Muscle of leg (tissue), 11 donors: ENCODE data around the gene PNPLA6. TPM values are rescaled to one million over a fixed set of nuclear protein-coding genes. Genes with fewer than 3 reads are reported as not detected.

Source experiments
- DNase-seq: peaks from one replicate; pipeline ENCODE4 v3.0.0; 2013
- H3K27ac ChIP-seq: one replicate; pipeline ENCODE4 v1.5.1; 2013; ENCODE audit warnings: mild to moderate bottlenecking, low read length, control low read depth
- H3K27me3 ChIP-seq: one replicate; pipeline ENCODE4 v1.6.1; 2013; ENCODE audit warnings: low read length; ENCODE audit not compliant: control insufficient read depth, insufficient read depth
- H3K36me3 ChIP-seq: one replicate; pipeline ENCODE4 v1.6.1; 2013; ENCODE audit warnings: low read length; ENCODE audit not compliant: control insufficient read depth, insufficient read depth
- H3K4me1 ChIP-seq: one replicate; pipeline ENCODE4 v1.6.1; 2013; ENCODE audit warnings: low read length; ENCODE audit not compliant: control insufficient read depth, insufficient read depth
- H3K4me3 ChIP-seq: one replicate; pipeline ENCODE4 v1.5.1; 2013; ENCODE audit warnings: low read length, control low read depth
- H3K9me3 ChIP-seq: replicated peaks from 2 replicates; pipeline ENCODE4 v1.6.1; 2013; ENCODE audit warnings: low read depth, low read length; ENCODE audit not compliant: control insufficient read depth
- WGBS: methylation state at CpG from one replicate; pipeline ENCODE4 v1.1.5; 2013; ENCODE audit warnings: missing lambda C conversion rate; ENCODE audit not compliant: insufficient coverage; 5-methylcytosine and 5-hydroxymethylcytosine counted together
- polyA plus RNA-seq, 8 donors: library from polyadenylated mRNA; unstranded; fragments of 120-200 nt; gene quantifications; one replicate each; pipeline versions ENCODE4 v1.2.1 to v1.2.3, GENCODE V29; 2013; ENCODE audit warnings: inconsistent platforms in 1 of 8, low replicate concordance in 1 of 8; ENCODE audit not compliant: insufficient read length in 8 of 8, insufficient read depth in 1 of 8
- total RNA-seq: library from RNA; stranded (reverse); fragments of 120-200 nt; gene quantifications from one replicate; pipeline ENCODE4 v1.2.4, GENCODE V29; 2013

The PNPLA6 gene
- total and polyA plus RNA-seq, 9 donors: 21.9 to 34.9 (median 28.1) TPM

DNA sequence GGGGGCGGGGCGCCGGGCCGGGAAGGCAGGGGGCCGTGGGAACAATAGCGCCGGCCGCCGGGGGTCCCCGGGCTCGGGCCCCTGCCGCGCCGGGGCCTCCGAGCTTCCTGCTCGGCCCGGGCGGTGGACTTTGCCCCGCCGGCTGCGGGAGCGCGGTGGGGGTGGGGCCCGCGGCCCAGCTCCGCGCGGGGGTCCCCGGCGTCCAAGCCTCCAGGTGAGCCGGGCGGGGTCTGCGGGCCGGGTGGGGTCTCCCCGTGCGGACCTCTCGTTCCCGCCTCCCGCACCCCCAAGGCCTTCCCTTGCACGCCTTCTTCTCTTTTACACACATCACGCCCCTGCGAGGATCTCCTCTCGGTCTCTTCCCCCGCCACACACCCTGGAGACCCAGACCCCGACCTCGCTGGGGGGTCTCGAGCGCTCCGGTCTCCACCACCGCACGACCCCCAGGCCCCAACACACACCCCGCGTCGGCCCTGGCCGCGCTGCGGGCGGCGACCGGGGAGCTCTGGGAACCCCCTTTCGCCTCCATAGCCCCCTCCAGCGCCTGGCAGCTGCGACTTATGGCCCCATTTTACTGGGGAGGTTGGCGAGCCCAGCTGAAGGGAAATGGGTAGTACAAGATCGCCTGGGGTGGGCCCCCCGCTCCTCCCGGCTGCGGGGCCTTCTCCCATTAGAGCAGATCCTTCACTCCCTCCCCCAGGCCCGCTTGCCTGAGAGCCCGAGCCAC lies 60.9 kb downstream of the PNPLA6 start:
- H3K27me3 ChIP-seq: peaks cover 42% of the 10 kb centered on the region
- WGBS: under 1% methylated on average over 48 of the region's 70 CpGs

DNA sequence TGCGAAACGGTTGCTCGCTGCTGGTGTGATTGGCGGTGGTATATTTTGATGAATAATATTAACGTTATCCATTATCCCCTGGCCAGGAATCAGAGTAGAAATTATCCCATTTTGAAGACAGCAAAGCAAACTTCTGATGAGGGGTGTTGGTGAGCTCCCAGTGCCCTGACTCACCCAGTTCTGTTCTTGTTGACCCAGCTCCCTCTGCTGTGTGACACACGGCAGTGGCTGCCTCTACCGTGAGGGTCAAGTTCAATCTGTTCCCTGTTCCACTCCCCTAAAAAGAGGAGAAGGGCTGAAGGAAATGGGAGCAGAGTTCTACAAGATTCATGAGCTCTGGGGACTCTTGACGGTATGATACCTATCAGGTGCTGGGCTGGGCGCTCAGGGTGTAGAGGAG lies 62.2 kb downstream of the PNPLA6 start:
- no peaks in the 10 kb centered on the region for H3K36me3 ChIP-seq
- H3K4me1 ChIP-seq: no peaks in the 10 kb centered on the region
- no peak for DNase-seq
- H3K27ac ChIP-seq: no peak overlapping the region
- H3K27me3 ChIP-seq: peaks cover 42% of the 10 kb centered on the region
- no peaks in the 10 kb centered on the region for H3K9me3 ChIP-seq
- 72% methylated on average over 2 of the region's 9 CpGs for WGBS
- no peak overlapping the region for H3K4me3 ChIP-seq

More for the DNA sequence above, 60.9 kb downstream of the PNPLA6 start:
- Histone ChIP-seq H3K4me3 (no peak overlapping the region), H3K36me3 (no peaks in the 10 kb centered on the region), H3K27ac (no peak overlapping the region), H3K4me1 (no peaks in the 10 kb centered on the region), H3K9me3 (no peaks in the 10 kb centered on the region)
- no peak for DNase-seq

DNA sequence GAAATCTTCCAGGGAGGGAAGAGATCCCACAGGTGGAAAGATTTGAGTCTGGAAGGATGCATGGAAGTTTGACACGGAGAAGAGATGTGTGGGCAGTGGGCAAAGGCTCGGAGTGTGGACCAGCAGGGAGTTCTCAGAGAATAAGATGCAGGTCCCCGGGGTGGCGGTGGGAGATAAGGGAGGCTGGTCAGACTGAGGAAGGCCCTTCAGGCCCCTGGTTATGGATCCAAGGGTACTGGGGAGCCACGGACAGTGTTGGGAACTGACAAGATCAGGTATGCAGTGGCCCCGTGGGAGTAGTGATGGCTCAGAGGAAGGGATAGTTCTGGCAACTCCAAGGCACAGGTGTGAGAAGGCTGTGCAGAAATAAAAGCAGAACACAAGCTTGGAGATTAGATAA lies 62.7 kb downstream of the PNPLA6 start:
- Histone ChIP-seq H3K4me3 (no peak overlapping the region), H3K4me1 (no peaks in the 10 kb centered on the region), H3K27me3 (peaks cover 42% of the 10 kb centered on the region), H3K27ac (no peak overlapping the region), H3K9me3 (no peaks in the 10 kb centered on the region), H3K36me3 (no peaks in the 10 kb centered on the region)
- 58% methylated on average over 6 of the region's 6 CpGs for WGBS
- no peak for DNase-seq

DNA sequence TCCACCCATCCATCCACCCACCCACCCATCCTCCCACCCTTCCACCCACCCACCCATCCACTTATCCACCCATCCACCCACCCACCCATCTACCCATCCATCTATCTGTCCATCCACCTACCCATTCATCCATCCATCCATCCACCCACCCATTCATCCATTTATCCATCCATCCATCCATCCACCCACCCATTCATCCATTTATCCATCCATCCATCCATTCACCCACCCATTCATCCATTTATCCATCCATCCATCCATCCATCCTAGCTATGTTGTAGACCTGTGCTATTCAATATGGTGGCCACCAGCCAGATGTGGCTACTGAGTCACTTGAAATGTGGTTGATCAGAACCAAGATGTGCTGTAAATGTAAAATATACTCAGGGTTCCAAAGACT lies 65.2 kb downstream of the PNPLA6 start:
- no peak for DNase-seq
- H3K27me3 ChIP-seq: peaks cover 24% of the 10 kb centered on the region
- no peaks in the 10 kb centered on the region for H3K9me3 ChIP-seq
- no peaks in the 10 kb centered on the region for H3K36me3 ChIP-seq
- H3K4me3 ChIP-seq: no peak overlapping the region
- H3K4me1 ChIP-seq: no peaks in the 10 kb centered on the region
- no peak overlapping the region for H3K27ac ChIP-seq

DNA sequence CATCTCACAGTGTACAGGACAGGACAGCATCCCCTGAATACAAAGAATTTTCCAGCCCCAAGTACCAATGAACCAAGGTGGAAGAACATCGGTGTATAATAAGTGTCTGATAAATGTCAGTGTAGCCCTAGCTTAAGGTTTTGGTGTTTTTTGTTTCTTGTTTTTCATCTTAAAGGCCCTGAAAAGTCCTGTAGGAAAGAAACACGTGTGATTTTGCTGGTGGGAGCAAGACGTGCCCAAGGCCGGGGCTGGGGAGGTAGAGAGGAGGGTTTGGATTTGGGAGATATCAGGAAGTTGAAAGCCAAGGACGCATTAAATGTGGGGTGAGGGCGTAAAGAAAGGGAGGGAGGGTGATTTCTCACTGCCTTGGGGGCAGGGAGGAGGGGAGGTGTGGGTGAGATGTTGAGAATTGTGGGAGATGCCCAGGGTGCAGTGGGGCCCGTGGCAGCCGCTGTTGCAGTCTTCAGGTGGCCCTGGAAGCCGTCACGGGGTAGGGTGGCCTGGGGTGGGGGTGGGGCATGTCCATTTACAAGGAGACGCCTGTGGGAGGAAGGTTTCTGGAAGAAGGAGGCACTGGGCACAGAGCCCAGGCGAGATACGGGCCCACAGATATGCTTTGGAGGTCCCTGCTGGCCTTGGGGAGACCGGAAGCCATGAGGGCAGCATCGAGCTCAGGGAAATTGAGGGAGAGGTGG lies 66.9 kb downstream of the PNPLA6 start:
- no peak for DNase-seq
- Histone ChIP-seq H3K27ac (no peak overlapping the region), H3K4me1 (no peaks in the 10 kb centered on the region), H3K9me3 (no peaks in the 10 kb centered on the region), H3K27me3 (peaks cover 12% of the 10 kb centered on the region), H3K36me3 (no peaks in the 10 kb centered on the region), H3K4me3 (no peak overlapping the region)
- WGBS: 32% methylated on average over 12 of the region's 15 CpGs

DNA sequence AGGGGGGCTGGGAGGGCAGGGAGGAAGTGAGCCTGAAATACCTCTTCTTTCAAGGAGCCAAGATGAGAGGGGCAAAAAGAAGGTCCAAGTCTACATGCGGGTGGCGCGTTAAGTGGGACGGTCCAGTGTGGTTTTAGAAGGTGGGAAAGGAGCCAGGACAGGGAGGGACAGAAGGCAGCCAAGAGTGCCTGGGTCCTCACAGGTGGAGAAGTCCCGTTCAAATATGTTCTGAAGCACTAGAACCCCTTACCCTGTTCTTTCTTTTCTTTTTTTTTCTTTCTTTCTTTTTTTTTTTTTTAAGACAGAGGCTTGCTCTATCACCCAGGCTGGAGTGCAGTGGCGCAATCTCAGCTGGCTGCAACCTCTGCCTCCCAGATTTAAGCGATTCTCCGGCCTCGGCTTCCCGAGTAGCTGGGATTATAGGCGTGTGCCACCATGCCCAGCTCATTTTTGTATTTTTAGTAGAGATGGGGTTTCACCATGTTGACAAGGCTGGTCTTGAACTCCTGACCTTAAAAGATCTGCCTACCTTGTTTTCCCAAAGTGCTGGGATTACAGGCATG lies 67.5 kb downstream of the PNPLA6 start:
- 81% methylated on average over 7 of the region's 11 CpGs for WGBS
- H3K36me3 ChIP-seq: no peaks in the 10 kb centered on the region
- H3K27me3 ChIP-seq: peaks cover 6% of the 10 kb centered on the region
- DNase-seq: no peak
- H3K27ac ChIP-seq: no peak overlapping the region
- no peak overlapping the region for H3K4me3 ChIP-seq
- no peaks in the 10 kb centered on the region for H3K9me3 ChIP-seq
- no peaks in the 10 kb centered on the region for H3K4me1 ChIP-seq

DNA sequence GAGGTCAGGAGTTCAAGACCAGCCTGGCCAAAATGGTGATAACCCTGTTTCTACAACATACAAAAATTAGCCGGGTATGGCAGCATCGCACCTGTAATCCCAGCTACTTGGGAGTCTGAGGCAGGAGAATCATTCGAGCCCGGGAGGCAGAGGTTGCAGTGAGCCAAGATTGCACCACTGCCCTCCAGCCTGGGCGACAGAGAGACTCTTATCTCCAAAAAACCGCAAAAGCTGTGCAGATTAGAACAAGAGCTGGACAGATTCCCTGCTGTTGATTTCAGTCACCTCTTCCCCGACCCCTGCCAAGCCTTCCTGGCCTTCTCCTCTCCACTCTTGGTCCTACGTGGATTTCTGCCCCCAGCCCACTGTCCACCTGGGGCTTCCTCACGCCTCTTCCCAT lies 68.4 kb downstream of the PNPLA6 start:
- H3K27ac ChIP-seq: no peak overlapping the region
- WGBS: 80% methylated on average over 9 of the region's 9 CpGs
- DNase-seq: no peak
- H3K27me3 ChIP-seq: no peaks in the 10 kb centered on the region
- H3K36me3 ChIP-seq: no peaks in the 10 kb centered on the region
- no peaks in the 10 kb centered on the region for H3K9me3 ChIP-seq
- H3K4me1 ChIP-seq: no peaks in the 10 kb centered on the region
- H3K4me3 ChIP-seq: no peak overlapping the region

DNA sequence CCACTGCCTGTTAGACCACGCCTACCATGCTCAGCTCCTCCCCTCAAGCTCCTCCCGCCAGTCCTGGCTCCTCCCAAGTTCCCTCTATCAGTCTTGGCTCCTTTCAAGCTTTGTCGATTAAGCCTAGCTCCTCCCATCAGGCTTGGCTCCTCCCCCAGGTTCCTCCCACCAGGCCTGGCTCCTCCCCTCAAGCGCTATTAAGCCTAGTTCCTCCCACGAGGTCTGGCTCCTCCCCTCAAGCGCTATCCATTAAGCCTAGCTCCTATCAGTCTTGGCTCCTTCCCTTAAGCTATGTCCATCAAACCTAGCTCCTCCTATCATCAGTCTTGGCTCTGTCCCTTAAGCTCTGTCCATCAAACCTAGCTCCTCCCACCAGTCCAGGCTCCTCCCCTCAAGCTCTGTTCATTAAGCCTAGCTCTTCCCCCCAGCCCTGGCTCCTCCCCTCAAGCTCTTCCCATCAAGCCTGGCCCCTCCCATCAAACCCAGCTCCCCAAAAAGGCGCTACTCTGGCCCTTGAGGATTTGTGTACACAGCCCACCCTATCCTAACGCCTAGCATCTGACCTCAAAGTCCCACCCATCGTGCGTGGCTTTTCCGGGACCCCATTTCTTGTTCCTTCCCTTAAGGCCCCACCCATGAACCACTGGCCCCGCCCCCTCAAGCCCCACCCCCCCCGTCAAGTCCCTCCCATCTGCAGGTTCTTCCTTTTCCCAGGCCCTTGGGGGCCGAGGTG lies 70.1 kb downstream of the PNPLA6 start:
- 77% methylated on average over 8 of the region's 14 CpGs for WGBS
- no peak overlapping the region for H3K4me3 ChIP-seq
- no peaks in the 10 kb centered on the region for H3K36me3 ChIP-seq
- no peak for DNase-seq
- no peaks in the 10 kb centered on the region for H3K27me3 ChIP-seq
- H3K4me1 ChIP-seq: no peaks in the 10 kb centered on the region
- no peaks in the 10 kb centered on the region for H3K9me3 ChIP-seq
- H3K27ac ChIP-seq: no peak overlapping the region

DNA sequence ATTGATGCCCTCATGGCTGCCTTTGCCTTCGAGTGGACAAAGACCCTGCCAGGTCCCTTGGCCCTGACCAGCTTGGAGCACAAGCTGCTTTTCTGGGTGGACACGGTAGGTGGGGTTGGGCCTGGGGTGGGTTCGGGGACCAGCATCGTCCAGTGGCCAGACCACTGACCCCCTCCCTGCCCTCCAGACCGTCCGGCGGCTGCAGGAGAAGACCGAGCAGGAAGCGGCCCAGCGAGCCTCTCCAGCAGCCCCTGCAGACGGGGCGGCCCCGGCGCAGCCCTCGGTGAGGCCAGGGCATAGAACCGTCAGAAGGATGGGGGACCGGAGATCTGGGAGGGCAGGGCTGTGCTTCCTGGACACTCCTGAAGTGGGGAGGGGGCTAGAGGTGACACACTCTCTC lies 70.8 kb downstream of the PNPLA6 start:
- DNase-seq: no peak
- WGBS: 82% methylated on average over 5 of the region's 17 CpGs
- no peaks in the 10 kb centered on the region for H3K9me3 ChIP-seq
- no peaks in the 10 kb centered on the region for H3K27me3 ChIP-seq
- no peaks in the 10 kb centered on the region for H3K36me3 ChIP-seq
- no peaks in the 10 kb centered on the region for H3K4me1 ChIP-seq
- H3K4me3 ChIP-seq: no peak overlapping the region
- H3K27ac ChIP-seq: no peak overlapping the region

DNA sequence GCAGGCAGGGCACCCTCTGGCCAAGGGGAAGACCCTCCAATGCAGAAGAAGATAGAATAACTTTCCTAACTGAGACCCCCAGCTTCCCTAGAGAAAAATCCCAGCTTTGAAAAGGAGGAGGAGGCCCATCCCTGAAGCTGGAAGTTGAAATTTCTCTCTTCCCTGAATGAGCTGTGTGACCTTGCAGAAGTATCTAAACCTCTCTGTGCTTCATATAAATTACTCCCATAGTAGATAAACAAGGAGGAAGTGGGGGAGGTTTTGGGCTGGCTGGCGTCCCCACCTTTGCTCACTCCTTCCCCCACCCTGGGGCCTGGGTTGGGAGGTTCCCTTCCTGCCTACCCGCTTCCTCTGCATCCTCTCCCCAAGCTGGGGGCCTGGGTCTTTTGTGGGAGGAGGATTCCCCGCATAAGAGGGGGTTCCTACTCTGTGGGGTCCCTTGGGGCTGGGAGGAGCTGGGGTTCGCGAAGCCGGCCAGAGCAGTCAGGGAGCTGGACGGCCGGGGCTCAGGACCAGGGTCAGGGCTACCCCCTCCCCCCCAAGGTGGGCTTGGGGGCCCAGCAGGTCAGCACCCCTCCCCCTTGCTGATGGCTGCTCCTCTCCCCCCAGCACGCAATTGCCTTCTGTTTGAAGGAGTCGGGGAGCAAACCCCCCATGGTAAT lies 71.8 kb downstream of the PNPLA6 start:
- no peaks in the 10 kb centered on the region for H3K9me3 ChIP-seq
- DNase-seq: no peak
- WGBS: no CpG with 5 or more reads among the region's 10 CpGs
- H3K36me3 ChIP-seq: no peaks in the 10 kb centered on the region
- H3K27ac ChIP-seq: no peak overlapping the region
- no peak overlapping the region for H3K4me3 ChIP-seq
- no peaks in the 10 kb centered on the region for H3K27me3 ChIP-seq
- H3K4me1 ChIP-seq: no peaks in the 10 kb centered on the region
